SK-N-SH treated with all-trans-retinoic acid at 6 μM for 48 hours (cell line): ENCODE data around the gene EML6.

Experiments
- ATAC-seq: fragments of 200-7000 bp; cut with Tn5 transposase; 3 replicates; pipeline ENCODE4 v1.9.1; 2020; ENCODE audit warnings: mild to moderate bottlenecking, moderate library complexity
- BACH2 ChIP-seq: fragments of 250-450 bp; sonication (Bioruptor Pico); IDR thresholded peaks from 2 replicates; pipeline ENCODE4 v1.9.0; 2021; ENCODE audit warnings: mild to moderate bottlenecking, borderline replicate concordance
- CREB5 ChIP-seq: fragments of 250-450 bp; sonication (Bioruptor Pico); IDR thresholded peaks from 2 replicates; pipeline ENCODE4 v1.5.1; 2020; ENCODE audit warnings: low read depth, mild to moderate bottlenecking, moderate library complexity
- GLIS3 ChIP-seq: fragments of 250-450 bp; sonication (Bioruptor Pico); IDR thresholded peaks from 2 replicates; pipeline ENCODE4 v1.5.0; 2020; ENCODE audit warnings: mild to moderate bottlenecking, moderate library complexity
- ISL1 ChIP-seq: fragments of 250-450 bp; sonication (Bioruptor Pico); IDR thresholded peaks from 2 replicates; pipeline ENCODE4 v2.1.2; 2022; ENCODE audit warnings: mild to moderate bottlenecking, moderate library complexity
- OSR1 ChIP-seq: fragments of 250-450 bp; sonication (Bioruptor Pico); IDR thresholded peaks from 2 replicates; pipeline ENCODE4 v1.8.0; 2022; ENCODE audit warnings: moderate library complexity, mild to moderate bottlenecking, inconsistent platforms
- PATZ1 ChIP-seq: fragments of 250-450 bp; sonication (Bioruptor Pico); IDR thresholded peaks from 2 replicates; pipeline ENCODE4 v1.8.0; 2020; ENCODE audit warnings: mild to moderate bottlenecking, moderate library complexity, borderline replicate concordance
- PPARA ChIP-seq: fragments of 250-450 bp; sonication (Bioruptor Pico); IDR thresholded peaks from 2 replicates; pipeline ENCODE4 v1.5.0; 2020; ENCODE audit warnings: mild to moderate bottlenecking, borderline replicate concordance
- RARB ChIP-seq: fragments of 250-450 bp; sonication (Bioruptor Pico); IDR thresholded peaks from 2 replicates; pipeline ENCODE4 v1.8.0; 2021; ENCODE audit warnings: mild to moderate bottlenecking, moderate library complexity
- SNAI2 ChIP-seq: fragments of 250-450 bp; sonication (Bioruptor Pico); IDR thresholded peaks from 2 replicates; pipeline ENCODE4 v1.5.0; 2020; ENCODE audit warnings: mild to moderate bottlenecking, moderate library complexity
- TCF4 ChIP-seq: fragments of 250-450 bp; sonication (Bioruptor Pico); IDR thresholded peaks from 2 replicates; pipeline ENCODE4 v1.8.0; 2021; ENCODE audit warnings: mild to moderate bottlenecking, moderate library complexity, borderline replicate concordance
- TOX ChIP-seq: fragments of 250-450 bp; sonication (Bioruptor Pico); IDR thresholded peaks from 2 replicates; pipeline ENCODE4 v1.8.0; 2021; ENCODE audit warnings: mild to moderate bottlenecking, moderate library complexity, borderline replicate concordance
- ZC3H10 ChIP-seq: fragments of 250-450 bp; sonication (Bioruptor Pico); IDR thresholded peaks from 2 replicates; pipeline ENCODE4 v1.5.1; 2021; ENCODE audit warnings: mild to moderate bottlenecking, moderate library complexity
- ZFP3 ChIP-seq: fragments of 250-450 bp; sonication (Bioruptor Pico); IDR thresholded peaks from 2 replicates; pipeline ENCODE4 v1.5.0; 2020; ENCODE audit warnings: mild to moderate bottlenecking, moderate library complexity
- ZFP30 ChIP-seq: fragments of 450-650 bp; formaldehyde crosslinking; IDR thresholded peaks from 2 replicates; pipeline ENCODE4 v1.5.0; 2022; ENCODE audit warnings: mild to moderate bottlenecking, moderate library complexity
- ZNF565 ChIP-seq: fragments of 450-650 bp; formaldehyde crosslinking; conservative IDR thresholded peaks from 2 replicates; pipeline ENCODE4 v1.5.0; 2020; ENCODE audit warnings: low read depth, mild to moderate bottlenecking, moderate library complexity
- ZNF70 ChIP-seq: fragments of 450-650 bp; formaldehyde crosslinking; IDR thresholded peaks from 2 replicates; pipeline ENCODE4 v1.5.0; 2020; ENCODE audit warnings: mild to moderate bottlenecking, moderate library complexity
- ZNF8 ChIP-seq: fragments of 450-650 bp; formaldehyde crosslinking; IDR thresholded peaks from 2 replicates; pipeline ENCODE4 v1.5.0; 2020; ENCODE audit warnings: mild to moderate bottlenecking, moderate library complexity
- TF ChIP-seq, protein P1 (sequence below): fragments of 250-450 bp; sonication (Bioruptor Pico); IDR thresholded peaks from 2 replicates; pipeline ENCODE4 v1.8.0; 2021; ENCODE audit warnings: low read depth, mild to moderate bottlenecking, moderate library complexity, borderline replicate concordance
- TF ChIP-seq, protein P2 (sequence below): fragments of 250-450 bp; sonication (Bioruptor Pico); IDR thresholded peaks from 2 replicates; pipeline ENCODE4 v1.5.1; 2021; ENCODE audit warnings: mild to moderate bottlenecking, moderate library complexity
- TF ChIP-seq, protein P3 (sequence below): fragments of 250-450 bp; sonication (Bioruptor Pico); IDR thresholded peaks from 2 replicates; pipeline ENCODE4 v1.5.0; 2020; ENCODE audit warnings: mild to moderate bottlenecking, moderate library complexity

The EML6 gene

GRCh38 chr2:55001716-55002115, 278.3 kb downstream of the EML6 start:
- no peak for ATAC-seq
- TF ChIP-seq, protein P1, sequence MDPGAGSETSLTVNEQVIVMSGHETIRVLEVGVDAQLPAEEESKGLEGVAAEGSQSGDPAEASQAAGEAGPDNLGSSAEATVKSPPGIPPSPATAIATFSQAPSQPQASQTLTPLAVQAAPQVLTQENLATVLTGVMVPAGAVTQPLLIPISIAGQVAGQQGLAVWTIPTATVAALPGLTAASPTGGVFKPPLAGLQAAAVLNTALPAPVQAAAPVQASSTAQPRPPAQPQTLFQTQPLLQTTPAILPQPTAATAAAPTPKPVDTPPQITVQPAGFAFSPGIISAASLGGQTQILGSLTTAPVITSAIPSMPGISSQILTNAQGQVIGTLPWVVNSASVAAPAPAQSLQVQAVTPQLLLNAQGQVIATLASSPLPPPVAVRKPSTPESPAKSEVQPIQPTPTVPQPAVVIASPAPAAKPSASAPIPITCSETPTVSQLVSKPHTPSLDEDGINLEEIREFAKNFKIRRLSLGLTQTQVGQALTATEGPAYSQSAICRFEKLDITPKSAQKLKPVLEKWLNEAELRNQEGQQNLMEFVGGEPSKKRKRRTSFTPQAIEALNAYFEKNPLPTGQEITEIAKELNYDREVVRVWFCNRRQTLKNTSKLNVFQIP (CRISPR knock-in tag): no peak
- no peak for TF ChIP-seq SNAI2
- TF ChIP-seq, protein P2, sequence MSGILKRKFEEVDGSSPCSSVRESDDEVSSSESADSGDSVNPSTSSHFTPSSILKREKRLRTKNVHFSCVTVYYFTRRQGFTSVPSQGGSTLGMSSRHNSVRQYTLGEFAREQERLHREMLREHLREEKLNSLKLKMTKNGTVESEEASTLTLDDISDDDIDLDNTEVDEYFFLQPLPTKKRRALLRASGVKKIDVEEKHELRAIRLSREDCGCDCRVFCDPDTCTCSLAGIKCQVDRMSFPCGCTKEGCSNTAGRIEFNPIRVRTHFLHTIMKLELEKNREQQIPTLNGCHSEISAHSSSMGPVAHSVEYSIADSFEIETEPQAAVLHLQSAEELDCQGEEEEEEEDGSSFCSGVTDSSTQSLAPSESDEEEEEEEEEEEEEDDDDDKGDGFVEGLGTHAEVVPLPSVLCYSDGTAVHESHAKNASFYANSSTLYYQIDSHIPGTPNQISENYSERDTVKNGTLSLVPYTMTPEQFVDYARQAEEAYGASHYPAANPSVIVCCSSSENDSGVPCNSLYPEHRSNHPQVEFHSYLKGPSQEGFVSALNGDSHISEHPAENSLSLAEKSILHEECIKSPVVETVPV: no peak
- no peak for TF ChIP-seq ZNF565 (CRISPR knock-in tag)
- TF ChIP-seq BACH2 (CRISPR knock-in tag): no peak
- TF ChIP-seq RARB (CRISPR knock-in tag): no peak
- no peak for TF ChIP-seq ZFP3 (CRISPR knock-in tag)
- TF ChIP-seq OSR1 (CRISPR knock-in tag): no peak
- no peak for TF ChIP-seq PPARA (CRISPR knock-in tag)
- TF ChIP-seq ZC3H10 (CRISPR knock-in tag): no peak

GRCh38 chr2:55003706-55004639, 280.5 kb downstream of the EML6 start:
- no peak for ATAC-seq
- TF ChIP-seq ZFP30 (CRISPR knock-in tag) (no peak), ISL1 (no peak), OSR1 (CRISPR knock-in tag) (no peak), ZFP3 (CRISPR knock-in tag) (no peak), GLIS3 (no peak), SNAI2 (no peak), ZC3H10 (CRISPR knock-in tag) (no peak), ZNF70 (CRISPR knock-in tag) (no peak), BACH2 (CRISPR knock-in tag) (no peak), PATZ1 (CRISPR knock-in tag) (no peak)
- TF ChIP-seq, protein P1 (CRISPR knock-in tag): no peak

GRCh38 chr2:55006306-55006705, 282.8 kb downstream of the EML6 start:
- TF ChIP-seq GLIS3 (no peak), ZNF8 (no peak), OSR1 (CRISPR knock-in tag) (no peak), PATZ1 (CRISPR knock-in tag) (no peak), ISL1 (no peak), ZFP3 (CRISPR knock-in tag) (no peak), BACH2 (CRISPR knock-in tag) (no peak), ZNF565 (CRISPR knock-in tag) (no peak), CREB5 (CRISPR knock-in tag) (no peak), RARB (CRISPR knock-in tag) (no peak), SNAI2 (no peak), TCF4 (no peak), PPARA (CRISPR knock-in tag) (no peak), TOX (CRISPR knock-in tag) (no peak)
- TF ChIP-seq, protein P3, sequence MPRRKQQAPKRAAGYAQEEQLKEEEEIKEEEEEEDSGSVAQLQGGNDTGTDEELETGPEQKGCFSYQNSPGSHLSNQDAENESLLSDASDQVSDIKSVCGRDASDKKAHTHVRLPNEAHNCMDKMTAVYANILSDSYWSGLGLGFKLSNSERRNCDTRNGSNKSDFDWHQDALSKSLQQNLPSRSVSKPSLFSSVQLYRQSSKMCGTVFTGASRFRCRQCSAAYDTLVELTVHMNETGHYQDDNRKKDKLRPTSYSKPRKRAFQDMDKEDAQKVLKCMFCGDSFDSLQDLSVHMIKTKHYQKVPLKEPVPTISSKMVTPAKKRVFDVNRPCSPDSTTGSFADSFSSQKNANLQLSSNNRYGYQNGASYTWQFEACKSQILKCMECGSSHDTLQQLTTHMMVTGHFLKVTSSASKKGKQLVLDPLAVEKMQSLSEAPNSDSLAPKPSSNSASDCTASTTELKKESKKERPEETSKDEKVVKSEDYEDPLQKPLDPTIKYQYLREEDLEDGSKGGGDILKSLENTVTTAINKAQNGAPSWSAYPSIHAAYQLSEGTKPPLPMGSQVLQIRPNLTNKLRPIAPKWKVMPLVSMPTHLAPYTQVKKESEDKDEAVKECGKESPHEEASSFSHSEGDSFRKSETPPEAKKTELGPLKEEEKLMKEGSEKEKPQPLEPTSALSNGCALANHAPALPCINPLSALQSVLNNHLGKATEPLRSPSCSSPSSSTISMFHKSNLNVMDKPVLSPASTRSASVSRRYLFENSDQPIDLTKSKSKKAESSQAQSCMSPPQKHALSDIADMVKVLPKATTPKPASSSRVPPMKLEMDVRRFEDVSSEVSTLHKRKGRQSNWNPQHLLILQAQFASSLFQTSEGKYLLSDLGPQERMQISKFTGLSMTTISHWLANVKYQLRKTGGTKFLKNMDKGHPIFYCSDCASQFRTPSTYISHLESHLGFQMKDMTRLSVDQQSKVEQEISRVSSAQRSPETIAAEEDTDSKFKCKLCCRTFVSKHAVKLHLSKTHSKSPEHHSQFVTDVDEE (CRISPR knock-in tag): no peak
- no peak for ATAC-seq
